Heart left ventricle (tissue), 16 donors: ENCODE results near the gene COLGALT1. TPM values are rescaled to one million over a fixed set of nuclear protein-coding genes. Genes with fewer than 3 reads are reported as not detected.

Experiments used
- ATAC-seq, 4 donors: fragments of 200-7000 bp; cut with Tn5 transposase; one replicate each; pipeline ENCODE4 v1.9.1; 2020 to 2022; ENCODE audit warnings: moderate library complexity in 4 of 4, mild to moderate bottlenecking in 3 of 4, moderate number of reproducible peaks in 1 of 4
- DNase-seq, 5 donors: peaks; one replicate each; pipeline ENCODE4 v3.0.0-alpha.2; 2020
- H3K27ac ChIP-seq, 12 donors: fragments of 200-600 bp; sonication (generic) in 4 of 12; one replicate each; pipeline versions ENCODE4 v1.5.0 to v1.8.0; 2016 to 2022; ENCODE audit warnings: mild to moderate bottlenecking in 2 of 12
- H3K27me3 ChIP-seq, 9 donors: fragments of 200-600 bp; sonication (generic) in 2 of 9; one replicate each; pipeline versions ENCODE4 v1.5.1 to v1.8.0; 2016 to 2022; ENCODE audit warnings: mild to moderate bottlenecking in 3 of 9
- H3K36me3 ChIP-seq, 9 donors: fragments of 200-600 bp; sonication (generic) in 2 of 9; one replicate each; pipeline versions ENCODE4 v1.5.0 to v1.8.0; 2018 to 2022; ENCODE audit warnings: mild to moderate bottlenecking in 2 of 9
- H3K4me1 ChIP-seq, 12 donors: fragments of 200-600 bp; sonication (generic) in 4 of 12; one replicate each; pipeline versions ENCODE4 v1.5.0 to v1.8.0; 2016 to 2022; ENCODE audit warnings: mild to moderate bottlenecking in 3 of 12
- H3K4me3 ChIP-seq, 12 donors: fragments of 200-600 bp; sonication (generic) in 4 of 12; one replicate each; pipeline versions ENCODE4 v1.5.0 to v1.8.0; 2017 to 2022; ENCODE audit warnings: mild to moderate bottlenecking in 9 of 12, moderate library complexity in 4 of 12
- H3K9me3 ChIP-seq, 12 donors: fragments of 200-600 bp; sonication (generic) in 4 of 12; one replicate each; pipeline versions ENCODE4 v1.5.0 to v1.8.0; 2016 to 2022; ENCODE audit warnings: mild to moderate bottlenecking in 1 of 12
- POLR2A ChIP-seq, 2 donors: fragments of 450-650 bp; IDR thresholded peaks; one replicate each; pipeline ENCODE4 v1.6.1; 2017; ENCODE audit warnings: antibody characterized with exemption in 2 of 2, mild to moderate bottlenecking in 2 of 2, moderate library complexity in 2 of 2
- WGBS, 4 donors: extraction: QIAGEN DNeasy Blood & Tissue Kit in 2 of 4; methylation state at CpG; one replicate each; pipeline versions ENCODE4 v1.1.5 to v1.1.7; 2013 to 2018; 5-methylcytosine and 5-hydroxymethylcytosine counted together
- intact Hi-C, 10 donors: fragments of 100-400 bp; cut with DNase I; formaldehyde crosslinking; loops; one replicate each; pipeline versions ENCODE4 v1.11.1 to v1.14.2; 2022
- polyA plus RNA-seq, 2 donors: library from polyadenylated mRNA; stranded (reverse); fragments of 200-250 nt; gene quantifications; one replicate each; pipeline ENCODE4 v1.2.3, GENCODE V29; 2013
- total RNA-seq, 9 donors: library from RNA; depleted of rRNA in 2 of 9; stranded (reverse); fragments of >200 nt in 2 of 9; fragmentation: NEBNext Ultra II Directional in 3 of 9; extraction: Animal tissue kit (Norgen Biotek cat#: 25700) in 3 of 9; gene quantifications; one replicate each; pipeline versions ENCODE4 v1.1.0 to v1.2.4, GENCODE V29; 2016 to 2023
- TF ChIP-seq, protein P1 (sequence below), 12 donors: fragments of 200-600 bp; sonication (generic) in 4 of 12; IDR thresholded peaks; one replicate each; pipeline versions ENCODE4 v1.5.0 to v1.8.0; 2018 to 2022; ENCODE audit warnings: antibody characterized with exemption in 12 of 12, mild to moderate bottlenecking in 5 of 12
- donor health status: ischemic (EF 13 %, LVEDD 7.1; RV severe dilation, severe dysfunction).
- donor health status: healthy with polysubstance abuse.
- donor health status: DM: no; HTN: yes; CAD: no.
- donor health status: DM: no; HTN: no; CAD: no.
- donor health status: ischemic (EF 25% LVEDD 6.9; RV normal size, moderate dysfunction).
- donor health status: ischemic (EF 25% LVEDD 5.7; RV mildly dilated, moderate dysfunction).
- donor health status: healthy.
- donor health status: DM: yes; HTN: yes; CAD: no.
- donor health status: ischemic (EF 35%, LVEDD 5.7; RV mildly dilated, moderate dysfunction).
- donor health status: nonischemic (EF 11% LVEDD 7.7; RV severe dilation, severe dysfunction).
- donor health status: DM: yes; HTN: yes; CAD: no.
- donor health status: PGD.
- donor health status: ischemic (EF 29% LVEDD 5.4; RV normal size, mild dysfunction).
- donor health status: nonischemic (EF 23%, LVEDD 6.1; RV moderate dilation, normal function).

COLGALT1 gene
- total and polyA plus RNA-seq, 11 donors: 16.1 to 117 (median 32.6) TPM

DNA sequence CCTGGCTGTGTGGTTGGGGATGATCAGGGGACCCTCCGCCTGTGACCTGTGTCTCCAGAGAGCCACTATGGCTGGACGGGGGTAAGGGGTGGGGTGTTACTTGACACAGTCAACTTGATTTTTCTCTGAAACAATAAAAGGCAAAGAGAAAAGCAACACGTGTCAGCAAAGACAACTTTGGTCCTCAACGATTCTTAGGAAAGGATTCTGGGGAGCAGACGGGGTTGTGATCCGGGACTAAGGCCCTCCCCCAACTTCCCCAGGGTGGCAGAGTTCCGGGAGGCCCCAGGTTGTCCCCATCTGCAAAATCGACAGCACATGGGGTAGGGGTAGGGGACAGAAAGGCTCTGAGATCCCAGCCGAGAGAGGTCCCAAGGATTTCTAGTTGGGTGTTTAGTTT lies 46.2 kb downstream of the COLGALT1 start:
- ATAC-seq: no peak
- H3K4me1 ChIP-seq: peaks cover 0 to 13% (median 7%) of the 10 kb centered on the region in 12 donors
- TF ChIP-seq, protein P1, sequence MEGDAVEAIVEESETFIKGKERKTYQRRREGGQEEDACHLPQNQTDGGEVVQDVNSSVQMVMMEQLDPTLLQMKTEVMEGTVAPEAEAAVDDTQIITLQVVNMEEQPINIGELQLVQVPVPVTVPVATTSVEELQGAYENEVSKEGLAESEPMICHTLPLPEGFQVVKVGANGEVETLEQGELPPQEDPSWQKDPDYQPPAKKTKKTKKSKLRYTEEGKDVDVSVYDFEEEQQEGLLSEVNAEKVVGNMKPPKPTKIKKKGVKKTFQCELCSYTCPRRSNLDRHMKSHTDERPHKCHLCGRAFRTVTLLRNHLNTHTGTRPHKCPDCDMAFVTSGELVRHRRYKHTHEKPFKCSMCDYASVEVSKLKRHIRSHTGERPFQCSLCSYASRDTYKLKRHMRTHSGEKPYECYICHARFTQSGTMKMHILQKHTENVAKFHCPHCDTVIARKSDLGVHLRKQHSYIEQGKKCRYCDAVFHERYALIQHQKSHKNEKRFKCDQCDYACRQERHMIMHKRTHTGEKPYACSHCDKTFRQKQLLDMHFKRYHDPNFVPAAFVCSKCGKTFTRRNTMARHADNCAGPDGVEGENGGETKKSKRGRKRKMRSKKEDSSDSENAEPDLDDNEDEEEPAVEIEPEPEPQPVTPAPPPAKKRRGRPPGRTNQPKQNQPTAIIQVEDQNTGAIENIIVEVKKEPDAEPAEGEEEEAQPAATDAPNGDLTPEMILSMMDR (IDR thresholded peaks at IDR 0.05): no peak
- TF ChIP-seq POLR2A (IDR thresholded peaks at IDR 0.05): no peak
- peaks cover 0 to 37% (median 7%) of the 10 kb centered on the region in 9 donors for H3K27me3 ChIP-seq
- H3K27ac ChIP-seq: no peak overlapping the region
- H3K36me3 ChIP-seq: no peaks in the 10 kb centered on the region
- DNase-seq: no peak
- H3K9me3 ChIP-seq: no peaks in the 10 kb centered on the region
- H3K4me3 ChIP-seq: no peak overlapping the region
- WGBS, 4 donors: 21 to 28% (median 23%) methylated on average over 9 of the region's 9 CpGs
- intact Hi-C loops: loop anchor here in 4 of 10 donors (10.0 kb wide), 3 partner anchors 163 to 183 kb away; no protein-coding TSS in a partner anchor

DNA sequence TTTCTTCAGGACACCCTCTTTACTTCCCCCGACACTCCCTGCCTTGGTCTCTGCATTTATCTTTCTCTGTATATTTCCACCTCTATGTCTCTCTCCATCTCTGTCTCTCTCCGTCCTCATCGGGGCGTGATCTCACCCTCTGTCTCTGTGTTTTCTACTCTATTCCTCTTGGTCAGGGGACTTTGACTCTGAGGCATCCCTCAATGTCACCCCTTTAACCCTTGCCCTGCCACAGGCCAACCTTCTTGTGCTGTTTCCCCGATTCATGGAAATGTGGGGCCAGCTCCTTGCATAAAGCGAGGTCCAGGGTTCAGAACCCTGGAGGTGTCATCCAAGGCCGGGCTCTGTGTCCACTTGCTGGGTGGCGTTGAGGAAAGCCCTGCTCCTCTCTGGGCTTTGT lies 46.8 kb downstream of the COLGALT1 start:
- Histone ChIP-seq H3K4me3 (no peak overlapping the region), H3K27me3 (peaks cover 0 to 37% (median 7%) of the 10 kb centered on the region in 9 donors), H3K36me3 (no peaks in the 10 kb centered on the region), H3K9me3 (no peaks in the 10 kb centered on the region), H3K4me1 (peaks cover 0 to 14% (median 7%) of the 10 kb centered on the region in 12 donors), H3K27ac (no peak overlapping the region)
- 57 to 62% (median 61%) methylated on average over 8 of the region's 8 CpGs for WGBS, 4 donors
- intact Hi-C loops: loop anchor here in 4 of 10 donors (10.0 kb wide), 3 partner anchors 163 to 183 kb away; no protein-coding TSS in a partner anchor
- TF ChIP-seq, protein P1 (IDR thresholded peaks at IDR 0.05): no peak
- TF ChIP-seq POLR2A (IDR thresholded peaks at IDR 0.05): no peak
- ATAC-seq (no peak), DNase-seq (no peak)

DNA sequence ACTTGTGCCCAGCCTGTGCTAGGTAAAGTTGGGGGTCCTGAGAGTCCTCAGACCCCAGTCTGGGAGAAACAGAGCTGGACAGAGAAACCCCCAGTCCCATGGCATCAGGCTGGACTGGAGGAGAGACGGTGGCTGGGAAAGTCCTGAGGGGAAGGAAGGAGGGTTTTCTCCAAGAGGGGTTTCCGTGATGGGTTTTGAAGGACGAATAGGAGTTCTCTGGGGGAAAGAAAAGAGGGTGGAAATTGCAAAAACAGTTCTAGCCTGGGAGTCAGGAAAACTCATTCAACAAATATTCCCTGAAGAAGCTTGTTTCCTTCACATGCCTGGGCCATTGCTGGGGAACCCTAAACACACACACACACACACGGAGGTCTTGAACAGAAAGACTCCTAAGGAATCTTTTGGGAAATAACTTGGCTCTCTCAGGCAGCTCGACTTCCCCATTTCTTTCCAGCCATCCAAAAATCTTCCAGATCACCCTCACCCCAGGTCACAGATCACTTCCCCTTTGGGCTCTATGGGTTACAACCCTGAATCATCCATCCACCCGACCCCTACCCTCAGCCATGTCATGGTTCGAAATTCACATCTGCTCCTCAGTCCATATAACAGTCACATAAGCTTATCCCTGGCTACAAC lies 47.5 kb downstream of the COLGALT1 start:
- Histone ChIP-seq H3K9me3 (no peaks in the 10 kb centered on the region), H3K4me1 (peaks cover 0 to 14% (median 7%) of the 10 kb centered on the region in 12 donors), H3K27ac (no peak overlapping the region), H3K36me3 (no peaks in the 10 kb centered on the region), H3K4me3 (no peak overlapping the region), H3K27me3 (peaks cover 0 to 37% (median 7%) of the 10 kb centered on the region in 9 donors)
- DNase-seq: no peak
- TF ChIP-seq, protein P1 (IDR thresholded peaks at IDR 0.05): no peak
- TF ChIP-seq POLR2A (IDR thresholded peaks at IDR 0.05): no peak
- 66 to 72% (median 68%) methylated on average over 7 of the region's 7 CpGs for WGBS, 4 donors
- no peak for ATAC-seq
- intact Hi-C loops: loop anchor here in 4 of 10 donors (10.0 kb wide), 3 partner anchors 162 to 182 kb away; no protein-coding TSS in a partner anchor

DNA sequence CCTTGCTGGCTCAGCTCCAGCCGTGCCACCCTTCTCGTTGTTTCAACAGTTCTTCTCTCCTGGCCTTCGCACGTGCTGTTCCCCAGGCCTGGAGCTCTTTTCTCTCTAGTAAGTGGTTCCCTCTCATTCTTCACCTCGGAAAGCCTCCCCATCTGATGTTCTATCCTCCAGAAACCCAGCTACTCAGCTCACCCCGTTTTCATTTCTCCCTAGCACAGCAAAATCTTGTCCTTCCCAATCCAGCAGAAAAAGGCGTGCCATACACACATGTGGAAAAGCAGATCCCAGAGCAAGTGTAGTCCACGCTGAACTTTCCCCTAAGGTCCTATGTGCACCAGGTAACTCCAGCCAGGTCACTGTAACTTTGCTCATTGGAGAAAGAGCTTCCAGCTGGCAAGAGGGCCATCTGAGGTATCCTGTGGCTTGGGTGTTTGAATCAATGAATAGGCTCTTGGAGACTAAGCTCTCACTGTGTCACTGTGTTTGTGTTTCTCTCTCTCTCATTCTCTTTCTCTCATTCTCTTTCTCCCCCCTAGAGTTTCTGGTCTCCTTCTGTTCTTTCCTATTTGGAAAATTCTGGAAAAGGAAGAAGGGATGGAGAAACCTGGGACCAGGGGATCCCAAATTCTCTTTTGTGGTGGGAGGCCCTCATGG lies 49.0 kb downstream of the COLGALT1 start:
- Histone ChIP-seq H3K27ac (no peak overlapping the region), H3K4me3 (no peak overlapping the region), H3K4me1 (peaks cover 0 to 14% (median 7%) of the 10 kb centered on the region in 12 donors), H3K27me3 (peaks cover 0 to 37% (median 7%) of the 10 kb centered on the region in 9 donors), H3K9me3 (no peaks in the 10 kb centered on the region), H3K36me3 (no peaks in the 10 kb centered on the region)
- no peak for ATAC-seq
- no peak for DNase-seq
- TF ChIP-seq POLR2A (IDR thresholded peaks at IDR 0.05): no peak
- TF ChIP-seq, protein P1 (IDR thresholded peaks at IDR 0.05): no peak
- WGBS, 4 donors: 55 to 71% (median 69%) methylated on average over 8 of the region's 8 CpGs
- intact Hi-C loops: loop anchor here in 5 of 10 donors (5.0 to 10.0 kb wide), 4 partner anchors 160 to 180 kb away; no protein-coding TSS in a partner anchor
